ENCODE results near the gene KIAA0825. TPM values are rescaled to one million over a fixed set of nuclear protein-coding genes. Genes with fewer than 3 reads are reported as not detected.

KIAA0825 gene
- total and polyA plus RNA-seq, 2 of the 8 experiments (the other 6 are each of a cell fraction or from before 2014, with no cell fraction given) = 0.60 to 1.0 TPM

- TF ChIP-seq MAX (IDR thresholded peaks at IDR 0.05) (no peak), POU5F1 (IDR thresholded peaks at IDR 0.05; ENCODE audit: low read depth, low read length) (no peak), CBX8 (IDR thresholded peaks at IDR 0.05; ENCODE audit: borderline replicate concordance, low read depth, low read length) (no peak), SUZ12 (IDR thresholded peaks at IDR 0.05; ENCODE audit: low read length) (no peak), MAFK (IDR thresholded peaks at IDR 0.05; ENCODE audit: low read depth, low read length) (no peak), CTBP2 (IDR thresholded peaks at IDR 0.05; ENCODE audit: borderline replicate concordance, insufficient read depth, insufficient read length, low read length) (no peak)
Observed at GRCh38 chr5:94313188-94313587, 305.2 kb downstream of the KIAA0825 start (continued).
